ENCODE results near the gene TMEM50B. TPM values are rescaled to one million over a fixed set of nuclear protein-coding genes. Genes with fewer than 3 reads are reported as not detected.
"Not testable (repeated sequence)": the region's sequence is repeated elsewhere in the genome, so short reads cannot be mapped to it uniquely, and the experiment has no call there.

Gene TMEM50B
- total RNA-seq, 1 experiment from 2014 or later: 21.5 TPM

- Histone ChIP-seq H3K36me3 (ENCODE audit: low read depth, low read length) (0 out of 2 replicates have a peak, but pooled peaks cover 14% of the 10 kb centered on the region), H3K4me2 (ENCODE audit: low read length) (peak overlapping the region; percentile 70), H3F3A (ENCODE audit: low read length, unreplicated experiment) (peaks cover 5% of the 10 kb centered on the region), H3K4me3 (ENCODE audit: low read length) (peak overlapping the region; percentile 10; the same call in 1 of the 2 replicates), H2AFZ (ENCODE audit: low read length) (no peak overlapping the region), H3K27me3 (ENCODE audit: low read length) (no peaks in the 10 kb centered on the region), H3K79me2 (ENCODE audit: low read length) (no peaks in the 10 kb centered on the region), H3K27ac (ENCODE audit: low read length) (peak overlapping the region; percentile 79), H3K4me1 (ENCODE audit: insufficient read depth, low read length) (peaks cover 26% of the 10 kb centered on the region), H3K9me3 (ENCODE audit: low read length) (no peaks in the 10 kb centered on the region), H3K9me2 (replicated peaks; ENCODE audit: low read length) (no peaks in the 10 kb centered on the region), H4K20me1 (ENCODE audit: low read length) (no peaks in the 10 kb centered on the region), H3K9ac (ENCODE audit: low read length) (0 out of 2 replicates have a peak overlapping the region, but pooled peaks have one; percentile 16)
- BruUV-seq (replicated peaks): no TSS peak
- TF ChIP-seq EZH2 (IDR thresholded peaks at IDR 0.05; ENCODE audit: low read length, unreplicated experiment): no peak
- CTCF ChIA-PET: interaction anchor here (0.9 to 1.7 kb wide), 4 partner anchors 28 to 255 kb away, joined by 3 to 9 read pairs (median 7); partner anchors contain the start of gene TMEM50B
- POLR2A ChIA-PET (ENCODE audit: unreplicated experiment): interaction anchor here (0.6 to 0.7 kb wide), 2 partner anchors 28 to 1950 kb away, joined by 3 read pairs; partner anchors contain the start of gene TMEM50B
- DNase-seq (peak; percentile 93), ATAC-seq (peak; percentile 96)
- intact Hi-C loops (cut with micrococcal nuclease): loop anchor here (1.0 to 5.0 kb wide), 2 partner anchors 28 to 724 kb away; partner anchors contain the start of genes SYNJ1 and TMEM50B
These were observed 28.1 kb downstream of the TMEM50B start for GRCh38 chr21:33451634-33452071.

- H3K9me3 ChIP-seq (ENCODE audit: low read length): no peaks in the 10 kb centered on the region
- intact Hi-C loops (cut with micrococcal nuclease): loop anchor here (5.0 kb wide), 2 partner anchors 507 to 722 kb away; partner anchors contain the start of gene SYNJ1
- DNase-seq: no peak
- no peaks in the 10 kb centered on the region for H3K27me3 ChIP-seq (ENCODE audit: low read length)
- H3K4me1 ChIP-seq (ENCODE audit: insufficient read depth, low read length): peaks cover 26% of the 10 kb centered on the region
- no peaks in the 10 kb centered on the region for H3K9me2 ChIP-seq (replicated peaks; ENCODE audit: low read length)
- H4K20me1 ChIP-seq (ENCODE audit: low read length): no peaks in the 10 kb centered on the region
- TF ChIP-seq EZH2 (IDR thresholded peaks at IDR 0.05; ENCODE audit: low read length, unreplicated experiment) (no peak), EZH2phosphoT487 (IDR thresholded peaks at IDR 0.05; ENCODE audit: borderline replicate concordance, low read length) (no peak), CTCF (conservative IDR thresholded peaks at IDR 0.05; ENCODE audit: low read depth, low read length) (no peak)
- no peak overlapping the region for H3K27ac ChIP-seq (ENCODE audit: low read length)
- H3K79me2 ChIP-seq (ENCODE audit: low read length): no peaks in the 10 kb centered on the region
- ATAC-seq: no peak
- no peak overlapping the region for H2AFZ ChIP-seq (ENCODE audit: low read length)
- CTCF ChIA-PET: no interaction called here
- BruUV-seq (replicated peaks): TSS peak; percentile 43
- H3K36me3 ChIP-seq (ENCODE audit: low read depth, low read length): 0 out of 2 replicates have a peak, but pooled peaks cover 2% of the 10 kb centered on the region
- H3K4me2 ChIP-seq (ENCODE audit: low read length): no peak overlapping the region
- no peak overlapping the region for H3K9ac ChIP-seq (ENCODE audit: low read length)
- POLR2A ChIA-PET (ENCODE audit: unreplicated experiment): no interaction called here
- H3F3A ChIP-seq (ENCODE audit: low read length, unreplicated experiment): peaks cover 5% of the 10 kb centered on the region
- H3K4me3 ChIP-seq (ENCODE audit: low read length): no peak overlapping the region
These were observed 30.2 kb downstream of the TMEM50B start for GRCh38 chr21:33449616-33450015.

- H3K27me3 ChIP-seq (ENCODE audit: low read length); H3K9me3 ChIP-seq (ENCODE audit: low read length); H3K36me3 ChIP-seq (ENCODE audit: low read depth, low read length); H3K4me2 ChIP-seq (ENCODE audit: low read length); H3K9me2 ChIP-seq (replicated peaks; ENCODE audit: low read length); POLR2A ChIA-PET (ENCODE audit: unreplicated experiment); ATAC-seq; DNase-seq; CTCF ChIA-PET; BruUV-seq (replicated peaks); H3K9ac ChIP-seq (ENCODE audit: low read length); H3K4me3 ChIP-seq (ENCODE audit: low read length); H3K79me2 ChIP-seq (ENCODE audit: low read length); H4K20me1 ChIP-seq (ENCODE audit: low read length); H2AFZ ChIP-seq (ENCODE audit: low read length); H3F3A ChIP-seq (ENCODE audit: low read length, unreplicated experiment); H3K27ac ChIP-seq (ENCODE audit: low read length): not testable (repeated sequence)
- intact Hi-C loops (cut with micrococcal nuclease): loop anchor here (5.0 kb wide), 1 partner anchor 504 kb away; no protein-coding TSS in a partner anchor
- H3K4me1 ChIP-seq (ENCODE audit: insufficient read depth, low read length): peaks cover 27% of the 10 kb centered on the region
These were observed 33.2 kb downstream of the TMEM50B start for GRCh38 chr21:33446620-33447019.

All from PC-3 (cell line).